ENCODE results near the gene ASCL4.

The ASCL4 gene

DNA sequence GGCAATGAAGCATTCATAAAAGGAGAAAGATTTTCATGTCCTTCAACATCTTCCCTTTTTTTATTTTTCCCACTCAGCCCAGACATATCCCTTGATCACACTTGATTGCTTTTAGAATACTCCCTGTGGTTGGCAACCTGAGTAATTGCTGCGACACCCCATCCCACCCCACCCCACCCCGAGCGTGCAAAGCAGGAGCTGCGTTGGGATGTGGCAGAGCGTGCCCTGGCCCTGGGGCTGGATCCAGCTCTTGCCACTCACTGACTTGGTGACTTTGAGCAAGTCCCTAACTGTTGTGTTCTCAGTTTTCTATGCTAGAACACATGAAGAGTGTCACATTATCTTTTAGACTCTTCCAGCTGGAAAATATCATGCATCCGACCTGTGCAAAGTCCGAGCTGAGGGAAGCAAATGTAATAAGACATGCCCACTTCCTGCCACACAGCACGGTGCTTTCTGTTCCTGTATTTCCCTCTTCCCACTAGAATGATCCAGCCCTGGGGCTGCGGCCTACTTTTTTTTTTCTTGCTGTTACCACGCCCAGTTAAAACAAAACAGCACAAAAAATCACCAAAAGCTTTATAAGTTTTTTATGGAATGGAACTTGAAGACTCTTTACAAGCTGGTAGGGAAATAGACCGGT lies 4.0 kb downstream of the ASCL4 start:
- DNase-seq (ENCODE audit: low read depth in 2 of 2): no peak

DNA sequence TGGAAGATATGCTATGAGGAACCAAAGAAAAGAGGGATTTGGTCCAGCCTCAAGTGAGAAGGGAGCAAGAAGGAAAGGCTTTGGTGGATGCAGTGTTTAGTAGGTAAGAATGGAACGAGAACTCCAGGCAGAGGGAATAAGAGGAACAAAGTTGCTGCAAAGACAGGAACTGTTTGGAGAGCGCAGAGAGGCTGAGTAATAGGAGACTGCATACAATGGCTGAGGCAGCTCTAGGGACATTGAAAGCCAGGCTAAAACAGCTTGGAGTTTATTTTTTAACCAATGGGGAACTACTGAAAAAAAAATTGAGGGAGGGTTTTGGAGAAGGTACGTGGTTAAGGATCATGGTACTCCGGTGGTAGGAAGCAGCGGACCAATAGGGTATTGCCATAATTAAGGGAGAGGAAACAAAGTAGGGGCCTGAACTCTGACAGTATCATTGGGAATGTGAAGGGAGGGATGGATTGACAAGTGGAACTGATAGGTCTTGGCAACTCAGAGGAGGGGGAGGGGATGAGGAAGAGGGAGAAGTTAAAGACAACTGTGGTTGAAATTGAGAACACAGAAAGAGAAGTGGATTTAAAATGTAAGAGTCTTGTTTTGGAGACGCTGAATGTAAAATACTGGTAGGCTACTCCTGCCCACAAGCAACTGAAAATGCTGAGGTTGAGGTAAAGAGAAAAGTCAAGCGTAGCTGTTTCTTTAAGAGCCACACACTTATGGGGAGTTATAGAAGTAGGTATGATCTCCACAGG lies 4.8 kb downstream of the ASCL4 start:
- DNase-seq (ENCODE audit: low read depth in 2 of 2): no peak

DNA sequence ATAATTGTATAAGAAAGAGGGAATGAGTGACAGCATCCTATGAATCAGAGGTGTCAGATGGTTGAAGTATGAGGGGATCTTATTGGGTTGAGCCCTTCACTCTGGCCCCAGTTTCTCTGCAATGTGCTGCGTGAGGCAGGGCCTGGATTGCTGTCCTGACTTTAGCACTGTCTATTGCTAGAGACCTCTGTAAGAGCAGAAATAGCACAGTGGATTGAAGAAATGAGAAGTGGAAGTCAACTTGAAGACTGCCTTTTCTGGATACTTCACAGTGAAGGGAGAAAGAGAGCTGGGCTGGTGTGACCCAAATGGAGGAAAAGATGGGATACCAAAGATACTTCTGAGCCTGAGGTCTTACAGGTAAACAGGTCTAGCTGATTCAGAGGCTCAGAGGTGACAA lies 5.8 kb downstream of the ASCL4 start:
- no peak for DNase-seq (ENCODE audit: low read depth in 2 of 2)

DNA sequence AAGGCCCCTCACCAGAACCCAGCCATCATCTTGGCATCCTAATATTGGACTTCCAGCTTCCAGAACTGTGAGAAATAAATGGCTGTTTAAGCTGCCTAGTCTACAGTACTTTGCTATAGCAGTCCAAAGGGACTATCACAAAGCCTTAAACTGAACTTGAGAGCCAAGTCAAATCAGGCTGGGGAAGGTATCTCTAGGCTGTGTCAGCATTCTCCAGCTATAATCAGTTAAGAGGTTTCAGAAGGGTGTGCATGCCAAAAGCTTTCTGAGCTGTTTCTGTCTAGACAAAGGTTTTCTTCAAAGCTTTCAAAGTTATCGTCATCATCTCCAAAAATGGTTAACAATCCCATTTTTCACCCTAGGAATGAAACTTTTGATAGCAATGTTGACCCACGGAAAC lies 7.6 kb downstream of the ASCL4 start:
- no peak for DNase-seq (ENCODE audit: low read depth in 2 of 2)

DNA sequence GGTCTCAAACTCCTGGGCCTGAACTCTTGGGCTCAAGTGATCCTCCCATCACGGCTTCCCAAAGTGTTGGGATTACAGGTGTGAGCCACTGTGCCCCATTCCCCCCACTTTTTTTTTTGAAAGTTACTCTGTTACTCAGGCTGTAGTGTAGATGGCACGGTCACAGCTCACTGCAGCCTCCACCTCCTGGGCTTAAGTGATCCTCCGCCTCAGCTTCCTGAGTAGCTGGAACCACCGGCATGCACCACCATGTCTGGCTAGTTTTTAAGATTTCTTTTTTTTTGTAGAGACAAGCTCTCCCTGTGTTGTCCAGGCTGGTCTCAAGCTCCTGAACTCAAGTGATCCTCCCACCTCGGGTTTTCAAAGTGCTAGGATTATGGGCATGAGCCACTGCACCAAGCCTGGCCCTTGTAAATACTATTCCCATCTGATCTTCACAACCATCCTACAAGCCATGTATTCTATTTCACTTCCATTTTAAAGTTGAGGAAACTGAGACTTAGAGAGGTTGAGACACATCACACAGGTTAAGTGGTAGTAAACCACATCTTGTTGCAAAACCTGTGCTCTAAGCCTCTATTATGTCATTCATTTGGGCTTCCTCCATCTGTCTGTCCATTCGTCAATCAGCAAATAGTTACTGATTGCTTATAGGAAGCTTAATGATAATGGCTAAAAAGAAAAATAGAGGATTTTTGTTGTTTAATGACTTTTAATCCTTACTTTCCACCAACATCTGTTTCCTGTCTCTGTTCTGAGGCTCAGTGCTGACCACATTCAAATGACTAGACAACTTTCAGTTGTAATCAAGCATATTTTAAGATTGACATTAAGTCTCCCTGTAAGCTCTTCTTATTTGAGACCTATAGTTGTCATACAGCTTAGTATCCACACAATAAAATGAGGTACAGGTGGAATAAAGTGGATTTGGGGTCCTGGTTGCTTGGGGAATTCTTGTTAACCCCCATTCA lies 9.2 kb downstream of the ASCL4 start:
- no peak for DNase-seq (ENCODE audit: low read depth in 2 of 2)

DNA sequence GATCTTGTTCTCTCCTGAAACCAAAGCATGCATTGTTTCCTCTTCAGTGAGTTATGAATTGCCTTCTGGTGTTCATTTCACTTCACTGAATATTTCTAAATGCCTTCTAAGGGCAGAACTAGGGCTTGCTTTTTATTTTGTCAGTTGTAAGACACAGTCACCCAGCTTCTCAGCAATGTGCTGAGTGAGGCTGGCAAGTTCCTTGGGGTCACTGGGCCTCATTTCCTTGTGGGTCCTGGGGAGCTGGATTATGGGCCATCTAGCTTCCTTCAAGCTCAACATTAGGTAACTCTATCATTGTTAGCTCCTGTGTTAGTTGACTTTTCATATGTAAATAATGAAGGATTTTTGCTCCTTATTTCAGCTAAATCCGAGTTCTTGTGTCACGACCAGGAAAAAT lies 13.8 kb downstream of the ASCL4 start:
- no peak for DNase-seq (ENCODE audit: low read depth in 2 of 2)

DNA sequence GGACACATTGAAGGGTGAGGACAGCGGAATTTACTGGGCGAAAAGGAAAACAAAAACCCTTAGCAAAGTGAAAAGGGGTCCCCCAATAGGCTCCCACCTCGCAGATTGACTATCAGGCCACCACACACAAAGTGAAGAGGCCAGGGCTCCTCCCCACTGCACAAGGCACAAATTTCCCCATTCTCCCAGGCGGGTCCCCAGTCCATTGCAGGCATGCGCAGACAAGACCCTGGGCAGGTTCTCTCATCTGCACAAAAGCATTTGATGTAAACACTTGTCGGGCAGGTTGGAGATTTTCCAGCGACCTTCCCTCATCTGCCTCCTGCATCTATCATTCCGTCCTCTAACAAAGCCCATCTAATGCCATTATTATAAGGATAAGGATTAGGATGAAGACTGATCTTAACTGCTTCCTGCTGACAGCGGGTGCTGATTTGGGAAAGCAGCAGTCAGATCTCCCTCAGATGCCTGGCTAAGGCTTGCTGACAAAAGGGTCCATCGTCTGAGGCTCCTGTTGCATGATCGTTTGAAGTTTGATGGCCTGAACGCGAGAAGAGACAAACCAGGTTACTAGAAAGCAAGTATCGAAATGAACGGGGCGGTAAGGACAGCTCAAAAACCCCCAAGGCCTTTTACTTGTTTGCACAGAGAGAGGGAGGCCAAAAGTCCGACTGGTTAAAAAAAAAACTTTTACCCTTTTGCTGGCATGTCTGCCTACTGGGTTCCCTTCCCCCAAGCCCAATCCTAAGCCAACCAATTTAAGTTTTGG lies 14.4 kb downstream of the ASCL4 start:
- DNase-seq (ENCODE audit: low read depth in 2 of 2): no peak

DNA sequence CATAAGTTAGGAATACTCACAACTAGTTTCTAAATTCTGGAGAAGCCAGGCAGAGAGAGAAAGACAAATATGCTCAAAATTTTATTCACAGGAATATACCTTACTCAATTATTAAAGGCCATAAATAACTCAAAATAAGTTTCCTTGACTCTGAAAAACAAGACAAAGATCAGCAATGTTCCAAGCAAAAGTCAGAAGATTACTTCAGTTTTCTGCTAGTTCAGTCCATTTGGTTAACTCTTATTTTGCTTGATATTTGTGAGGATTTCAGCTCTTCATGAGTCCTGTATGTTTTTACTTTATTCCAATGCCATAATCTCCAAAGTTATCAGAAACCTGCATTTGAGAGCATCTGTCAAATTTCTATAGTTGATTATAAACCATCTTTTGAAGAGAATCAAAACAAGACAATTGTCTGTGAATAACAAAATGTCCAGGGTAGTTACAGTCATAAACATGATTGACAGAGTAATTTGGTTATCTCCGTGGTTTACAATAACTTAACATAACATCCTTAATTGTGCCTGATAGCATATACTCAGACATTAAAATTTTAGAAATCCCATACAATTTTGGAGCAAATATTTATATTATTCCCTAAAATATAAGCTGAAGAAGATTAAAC lies 17.1 kb downstream of the ASCL4 start:
- DNase-seq (ENCODE audit: low read depth in 2 of 2): no peak

DNA sequence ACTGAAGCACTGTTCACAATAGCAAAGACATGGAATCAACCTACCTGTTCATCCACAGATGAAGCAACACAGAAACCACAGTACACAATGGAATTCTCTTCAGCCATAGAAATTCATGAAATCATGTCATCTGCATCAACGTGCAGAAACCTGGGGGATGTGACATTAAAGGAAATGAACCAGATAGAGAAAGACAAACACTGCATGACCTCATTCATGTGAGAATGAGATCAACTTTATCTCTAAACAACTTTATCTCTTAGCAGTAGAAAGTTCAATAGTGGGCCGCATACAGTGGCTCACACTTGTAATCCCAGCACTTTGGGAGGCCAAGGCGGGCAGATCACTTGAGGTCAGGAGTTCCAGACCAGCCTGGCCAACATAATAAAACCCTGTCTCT lies 19.9 kb downstream of the ASCL4 start:
- DNase-seq (ENCODE audit: low read depth in 2 of 2): no peak

DNA sequence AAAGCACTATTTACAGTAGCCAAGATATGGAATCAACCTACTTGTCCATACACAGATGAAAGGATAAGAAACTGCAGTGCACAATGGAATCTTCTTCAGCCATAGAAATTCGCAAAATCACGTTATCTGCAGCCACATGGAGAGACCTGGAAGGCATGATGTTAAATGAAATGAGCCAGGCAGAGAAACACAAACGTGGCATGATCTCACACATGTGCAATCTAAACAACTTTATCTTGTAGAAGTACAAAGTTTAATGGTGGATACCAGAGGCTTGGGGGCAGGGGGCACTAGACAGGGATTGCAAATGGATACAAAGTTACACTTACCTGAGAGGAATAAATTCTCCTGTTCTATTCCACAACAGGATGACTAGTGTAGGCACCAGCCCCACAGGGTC lies 24.1 kb downstream of the ASCL4 start:
- DNase-seq (ENCODE audit: low read depth in 2 of 2): no peak

DNA sequence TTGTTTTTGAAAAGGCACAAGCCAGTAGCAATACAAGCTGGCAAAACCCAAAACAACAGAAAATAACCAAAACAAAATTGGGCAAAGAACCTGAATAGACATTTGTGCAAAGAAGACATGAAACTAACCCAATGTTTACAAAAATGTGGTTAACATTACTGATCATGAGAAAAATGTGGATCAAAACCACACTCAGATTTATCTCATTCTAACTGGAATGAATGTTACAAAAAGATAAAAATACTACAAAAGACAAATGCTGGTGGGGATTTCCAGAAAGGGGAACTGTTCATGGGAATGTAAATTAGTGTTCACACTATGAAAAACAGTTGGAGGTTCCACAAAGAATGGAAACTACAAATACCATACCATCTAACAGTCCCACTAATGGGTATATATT lies 26.6 kb downstream of the ASCL4 start:
- no peak for DNase-seq (ENCODE audit: low read depth in 2 of 2)

DNA sequence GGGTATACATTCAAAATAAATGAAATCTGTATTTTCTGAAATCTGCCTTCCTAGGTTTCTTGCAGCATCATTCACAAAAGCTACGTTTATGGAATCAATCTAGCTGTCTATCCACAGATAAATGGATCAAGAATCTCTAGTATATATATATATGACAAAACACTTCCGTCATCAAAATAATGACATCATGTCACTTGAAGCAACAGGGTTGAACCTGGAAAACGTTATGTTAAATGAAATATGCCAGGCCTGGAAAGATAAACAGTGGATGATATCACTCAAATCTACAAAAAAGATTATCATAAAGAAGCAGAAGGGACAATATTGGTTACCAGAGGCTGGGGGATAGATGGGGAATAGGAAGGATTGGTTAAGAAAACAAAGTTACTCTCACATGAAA lies 28.6 kb downstream of the ASCL4 start:
- no peak for DNase-seq (ENCODE audit: low read depth in 2 of 2)

DNA sequence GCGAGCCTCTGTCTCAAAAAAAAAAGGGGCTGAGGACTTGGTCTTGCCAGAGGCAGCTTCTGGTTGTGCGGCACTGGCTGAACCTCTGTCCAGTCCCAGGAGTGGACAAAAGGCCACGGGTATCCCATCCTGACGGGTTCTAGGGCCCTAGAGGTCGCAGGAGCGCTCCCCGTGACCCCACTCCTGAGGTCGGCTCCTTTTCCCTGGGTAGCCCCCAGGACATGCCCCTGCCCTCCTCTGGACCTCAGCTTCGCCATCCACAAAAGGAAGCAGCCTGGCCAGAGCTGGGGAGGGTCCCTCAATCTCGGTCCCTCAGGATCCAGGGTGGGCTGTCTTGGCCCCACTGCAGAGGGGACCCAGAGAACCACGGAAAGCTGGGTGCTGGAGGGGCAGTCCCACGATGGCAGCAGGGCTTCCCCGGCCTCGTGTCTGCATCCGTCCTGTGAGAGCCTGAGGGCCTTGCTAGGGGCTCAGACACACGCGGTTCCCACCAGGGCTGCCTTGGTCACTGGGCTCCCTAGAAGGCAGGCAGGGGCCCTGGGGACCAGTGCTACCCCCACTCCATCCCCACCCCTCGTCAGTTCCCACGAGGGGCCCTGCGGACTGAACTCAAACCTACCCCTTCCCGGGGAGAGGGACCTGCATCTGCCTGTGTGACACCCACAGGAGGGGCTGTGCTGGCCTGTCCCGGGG lies 31.1 kb downstream of the ASCL4 start:
- DNase-seq (ENCODE audit: low read depth in 2 of 2): no peak

DNA sequence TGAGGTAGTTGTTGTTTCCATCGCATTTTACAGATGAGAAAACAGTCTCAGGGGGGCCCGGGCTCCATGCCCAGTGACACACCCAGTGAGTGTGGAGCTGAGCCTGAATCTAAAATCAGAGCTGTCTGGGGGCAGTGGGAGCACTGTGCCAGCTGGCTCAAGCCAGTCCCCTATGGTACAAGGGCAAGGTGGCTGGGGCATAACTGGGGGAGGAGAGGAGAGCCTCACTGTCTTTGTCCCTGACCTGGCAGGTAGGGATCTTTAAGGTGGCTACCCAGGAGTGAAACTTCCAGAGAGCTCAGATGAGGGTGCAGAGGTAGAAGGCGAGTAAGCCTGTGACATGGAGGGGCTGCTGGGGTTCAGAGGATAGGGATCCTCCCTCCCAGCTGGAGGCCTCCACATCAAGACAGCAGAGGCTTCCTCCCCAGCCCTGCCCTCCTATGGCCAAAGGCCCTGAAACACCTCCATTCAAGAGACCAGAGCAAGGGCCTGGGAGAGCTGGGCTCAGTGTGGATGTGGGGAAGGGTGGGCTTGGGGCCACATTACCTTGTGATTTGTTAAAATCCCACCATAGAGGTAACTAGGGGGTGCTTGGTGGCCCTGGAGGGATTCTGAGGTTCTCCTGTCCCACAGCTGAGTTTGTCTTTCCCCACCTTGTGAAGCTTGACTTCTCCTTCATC lies 33.1 kb downstream of the ASCL4 start:
- DNase-seq (ENCODE audit: low read depth in 2 of 2): no peak

DNA sequence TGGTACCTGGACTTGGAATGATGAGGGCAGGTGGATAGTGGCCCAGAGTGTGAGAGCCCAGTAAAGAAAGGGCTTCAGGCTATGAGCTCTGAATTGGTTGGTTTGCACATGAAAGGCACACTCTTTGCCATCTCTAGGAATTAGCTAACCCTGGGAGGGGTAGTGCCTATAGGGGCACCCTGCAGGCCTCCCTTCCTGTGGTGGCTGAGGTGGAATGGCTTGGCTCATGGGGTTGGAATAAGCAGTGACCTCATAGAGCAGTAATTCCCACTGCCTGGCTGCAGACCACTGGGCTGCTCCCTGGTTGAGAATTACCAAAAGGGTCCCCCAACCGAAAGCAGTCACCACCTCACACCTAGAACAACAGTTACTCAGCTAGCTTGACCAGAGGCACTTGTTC lies 42.7 kb downstream of the ASCL4 start:
- no peak for DNase-seq (ENCODE audit: low read depth in 2 of 2)

DNA sequence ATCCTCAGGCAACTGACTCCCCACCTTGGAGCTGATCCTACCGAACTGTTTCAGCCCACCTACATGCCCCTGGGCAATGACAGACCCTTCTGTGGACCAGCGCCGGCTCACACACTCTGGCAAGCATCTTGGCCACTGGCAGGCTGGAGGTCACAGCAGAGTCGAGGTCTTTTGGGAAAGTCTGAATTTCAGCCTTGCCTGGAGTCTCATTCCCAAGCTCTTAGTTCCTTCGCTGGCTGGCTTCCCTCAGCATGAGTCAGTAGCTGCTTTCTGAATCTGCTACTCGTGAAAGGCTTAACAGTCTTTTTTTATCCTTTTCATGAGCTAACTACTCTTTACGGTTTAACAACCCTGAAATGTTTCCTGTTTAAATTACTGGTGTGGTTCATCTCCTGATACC lies 44.5 kb downstream of the ASCL4 start:
- DNase-seq (ENCODE audit: low read depth in 2 of 2): no peak

DNA sequence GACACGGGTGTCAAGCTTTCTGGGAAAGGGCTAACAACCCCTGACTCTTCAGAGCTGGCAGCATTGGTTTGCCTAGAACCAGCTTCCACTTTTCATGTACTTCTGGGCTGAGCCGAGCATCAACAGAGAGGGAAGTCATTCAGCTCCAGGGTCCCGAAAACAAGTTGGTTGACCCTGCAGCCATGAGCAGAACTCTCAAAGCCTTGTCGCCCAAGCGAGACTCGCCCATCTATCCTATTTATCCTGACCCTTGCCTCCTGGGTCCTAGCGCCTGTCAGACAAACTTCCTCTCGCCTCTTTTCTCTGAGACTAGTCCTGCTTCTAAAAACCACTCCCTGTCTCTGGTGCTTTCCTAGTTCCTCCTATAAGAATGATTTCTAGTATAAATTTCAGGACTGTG lies 47.9 kb downstream of the ASCL4 start:
- DNase-seq (ENCODE audit: low read depth in 2 of 2): no peak
